ENCODE measurements around the gene PLPPR1. TPM values are rescaled to one million over a fixed set of nuclear protein-coding genes. Genes with fewer than 3 reads are reported as not detected.
A peak's percentile ranks its signal among the peaks of the same experiment; 100 is the strongest.
"Not testable (repeated sequence)": the region's sequence is repeated elsewhere in the genome, so short reads cannot be mapped to it uniquely, and the experiment has no call there.

PLPPR1 gene
- total and polyA plus RNA-seq, 7 experiments from 2014 or later, result not detected

DNA sequence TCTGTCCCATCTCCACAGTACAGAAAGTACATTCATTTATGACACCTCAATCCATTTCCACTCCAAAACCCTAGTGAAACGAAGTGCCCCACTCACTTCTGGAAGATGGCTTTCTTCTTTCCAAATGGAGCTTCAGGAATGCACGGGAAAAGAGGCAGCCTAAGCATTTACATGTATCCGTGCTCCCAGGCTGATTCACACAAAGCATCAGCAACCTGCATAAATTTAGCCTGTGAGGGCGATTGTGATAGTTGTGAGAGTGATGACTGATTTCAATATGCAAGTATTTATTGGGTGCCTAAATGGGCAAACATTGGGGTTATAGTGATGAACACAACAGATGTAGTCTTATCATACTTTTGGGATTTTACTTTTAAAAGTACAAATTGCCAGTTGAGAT is 86.6 kb downstream of the PLPPR1 start:
- Mint-ChIP-seq H3K27ac (no peak overlapping the region), H3K36me3 (peaks cover 0 to 4% (median 0%) of the 10 kb centered on the region in 5 donors), H3K4me3 (no peak overlapping the region), H3K4me1 (no peaks in the 10 kb centered on the region), H3K27me3 (peaks cover 0 to 23% (median 0%) of the 10 kb centered on the region in 5 donors), H3K9me3 (peaks cover 0 to 2% (median 0%) of the 10 kb centered on the region in 11 donors)
- Histone ChIP-seq H3K4me3 (ENCODE audit: low read length) (no peak overlapping the region), H3K36me3 (ENCODE audit: control insufficient read depth in 2 of 3, insufficient read depth in 3 of 3, low read length in 3 of 3) (no peaks in the 10 kb centered on the region), H3K27me3 (ENCODE audit: control insufficient read depth in 2 of 2, insufficient read depth in 2 of 2, low read length in 2 of 2) (no peaks in the 10 kb centered on the region), H3K27ac (ENCODE audit: low read depth, low read length) (no peak overlapping the region), H3K4me1 (ENCODE audit: control insufficient read depth in 2 of 2, insufficient read depth in 2 of 2, low read length in 2 of 2) (no peaks in the 10 kb centered on the region), H3K9me3 (ENCODE audit: control insufficient read depth in 2 of 3, low read length in 3 of 3) (no peaks in the 10 kb centered on the region)
- ChIA-PET CTCF (no interaction called here), POLR2A (no interaction called here)
- no peak for ATAC-seq
- DNase-seq, result no peak
- intact Hi-C loops (cut with micrococcal nuclease), result no loop called here

DNA sequence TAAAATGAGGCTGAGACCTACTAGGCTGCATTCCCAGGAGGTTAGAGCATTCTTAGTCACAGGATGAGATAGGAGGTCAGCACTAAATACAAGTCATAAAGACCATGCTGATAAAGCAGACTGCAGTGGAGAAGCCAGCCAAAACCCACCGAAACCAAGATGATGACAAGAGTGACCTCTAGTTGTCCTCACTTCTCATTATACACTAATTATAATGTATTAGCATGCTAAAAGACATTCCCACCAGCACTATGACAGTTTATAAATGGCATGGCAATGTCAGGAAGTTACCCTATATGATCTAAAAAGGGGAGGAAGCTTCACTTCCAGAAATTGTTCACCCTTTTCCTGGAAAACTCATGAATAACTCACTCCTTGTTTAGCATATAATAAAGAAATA is 88.6 kb downstream of the PLPPR1 start:
- POLR2A ChIA-PET, result no interaction called here
- Mint-ChIP-seq H3K4me1 (no peaks in the 10 kb centered on the region), H3K9me3 (peaks cover 0 to 2% (median 0%) of the 10 kb centered on the region in 11 donors), H3K27me3 (peaks cover 0 to 18% (median 0%) of the 10 kb centered on the region in 5 donors), H3K36me3 (peaks cover 0 to 4% (median 0%) of the 10 kb centered on the region in 5 donors), H3K27ac (no peak overlapping the region), H3K4me3 (no peak overlapping the region)
- no peaks in the 10 kb centered on the region for H3K9me3 ChIP-seq (ENCODE audit: control insufficient read depth in 2 of 3, low read length in 3 of 3)
- H3K36me3 ChIP-seq (ENCODE audit: control insufficient read depth in 2 of 3, insufficient read depth in 3 of 3, low read length in 3 of 3), result no peaks in the 10 kb centered on the region
- no peak overlapping the region for H3K4me3 ChIP-seq (ENCODE audit: low read length)
- no peaks in the 10 kb centered on the region for H3K27me3 ChIP-seq (ENCODE audit: control insufficient read depth in 2 of 2, insufficient read depth in 2 of 2, low read length in 2 of 2)
- H3K27ac ChIP-seq (ENCODE audit: low read depth, low read length), result no peak overlapping the region
- ATAC-seq (no peak), DNase-seq (no peak)
- CTCF ChIA-PET, result no interaction called here
- no peaks in the 10 kb centered on the region for H3K4me1 ChIP-seq (ENCODE audit: control insufficient read depth in 2 of 2, insufficient read depth in 2 of 2, low read length in 2 of 2)
- intact Hi-C loops (cut with micrococcal nuclease), result no loop called here

DNA sequence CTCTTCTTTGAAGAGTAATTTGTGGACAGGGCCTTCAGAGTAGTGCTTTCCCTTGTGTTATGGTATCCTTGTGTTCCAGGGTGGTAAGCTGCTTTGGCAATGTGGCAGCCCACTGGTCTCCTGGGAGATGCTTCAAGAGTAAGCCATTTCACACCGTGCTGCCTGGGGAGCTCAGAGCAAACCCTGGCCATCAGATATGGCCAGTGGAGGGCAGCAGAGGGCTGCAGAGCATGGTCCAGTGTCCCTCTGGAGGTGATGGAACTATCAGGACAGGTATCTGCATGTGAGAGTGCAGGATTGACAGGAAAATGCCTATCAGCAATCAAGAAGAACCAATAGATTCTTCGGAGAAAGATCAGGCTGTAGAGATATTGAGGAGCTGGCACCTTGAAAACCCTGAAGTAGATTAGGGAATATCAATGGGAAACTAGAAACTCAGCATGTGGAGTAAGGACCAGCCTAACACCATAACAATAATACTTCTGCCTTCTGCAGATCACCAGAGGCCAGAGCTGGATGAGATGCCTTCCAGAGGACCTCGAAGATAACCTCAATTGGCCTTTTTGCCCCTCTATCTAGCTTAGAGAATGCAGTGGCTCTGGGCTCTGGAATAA is 90.8 kb downstream of the PLPPR1 start:
- DNase-seq (peak in 1 of 9 donors; percentile 21), ATAC-seq (no peak)
- Mint-ChIP-seq H3K4me1 (no peaks in the 10 kb centered on the region), H3K36me3 (no peaks in the 10 kb centered on the region), H3K27me3 (peaks cover 0 to 10% (median 0%) of the 10 kb centered on the region in 5 donors), H3K4me3 (no peak overlapping the region), H3K9me3 (peaks cover 0 to 7% (median 4%) of the 10 kb centered on the region in 11 donors), H3K27ac (no peak overlapping the region)
- Histone ChIP-seq H3K4me1 (ENCODE audit: control insufficient read depth in 2 of 2, insufficient read depth in 2 of 2, low read length in 2 of 2) (no peaks in the 10 kb centered on the region), H3K27ac (ENCODE audit: low read depth, low read length) (no peak overlapping the region), H3K36me3 (ENCODE audit: control insufficient read depth in 2 of 3, insufficient read depth in 3 of 3, low read length in 3 of 3) (no peaks in the 10 kb centered on the region), H3K4me3 (ENCODE audit: low read length) (no peak overlapping the region), H3K27me3 (ENCODE audit: control insufficient read depth in 2 of 2, insufficient read depth in 2 of 2, low read length in 2 of 2) (no peaks in the 10 kb centered on the region), H3K9me3 (ENCODE audit: control insufficient read depth in 2 of 3, low read length in 3 of 3) (no peaks in the 10 kb centered on the region)
- CTCF ChIA-PET, result no interaction called here
- intact Hi-C loops (cut with micrococcal nuclease), result loop anchor here in 1 of 2 donors (1.0 to 2.0 kb wide), 2 partner anchors 192 to 411 kb away; no protein-coding TSS in a partner anchor
- POLR2A ChIA-PET, result no interaction called here

DNA sequence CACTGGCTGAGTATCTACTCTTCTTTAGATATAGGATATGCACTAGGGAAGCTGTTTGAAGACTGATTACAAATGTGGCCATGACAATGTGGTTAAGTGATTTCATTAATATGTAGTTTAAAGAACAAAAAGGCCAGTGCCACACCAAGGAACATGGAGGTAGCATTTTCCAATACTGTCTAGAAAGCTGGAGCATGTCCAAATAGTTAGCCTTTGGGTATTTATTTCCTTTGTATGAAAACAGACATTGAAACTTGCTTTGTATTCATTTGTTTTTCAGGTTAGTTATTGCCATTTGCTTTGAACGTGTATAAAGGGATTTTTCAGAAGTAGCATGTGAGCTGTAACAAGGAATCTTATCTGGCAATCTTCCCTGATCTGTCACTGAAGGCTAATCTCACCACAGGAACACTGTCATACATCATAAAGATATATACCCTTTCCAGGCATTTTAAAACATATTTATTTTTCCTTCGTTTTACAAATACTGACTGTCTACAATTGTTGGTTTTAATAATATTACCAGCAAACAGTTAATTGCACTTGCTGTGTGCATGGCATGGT is 93.4 kb downstream of the PLPPR1 start:
- DNase-seq (no peak), ATAC-seq (no peak)
- H3K4me1 Mint-ChIP-seq, result no peaks in the 10 kb centered on the region
- peaks cover 0 to 7% (median 0%) of the 10 kb centered on the region in 5 donors for H3K27me3 Mint-ChIP-seq
- no peaks in the 10 kb centered on the region for H3K36me3 Mint-ChIP-seq
- no peak overlapping the region for H3K4me3 ChIP-seq (ENCODE audit: low read length)
- no peaks in the 10 kb centered on the region for H3K36me3 ChIP-seq (ENCODE audit: control insufficient read depth in 2 of 3, insufficient read depth in 3 of 3, low read length in 3 of 3)
- H3K4me3 Mint-ChIP-seq, result no peak overlapping the region
- H3K9me3 ChIP-seq (ENCODE audit: control insufficient read depth in 2 of 3, low read length in 3 of 3), result no peaks in the 10 kb centered on the region
- H3K9me3 Mint-ChIP-seq, result peaks cover 0 to 12% (median 5%) of the 10 kb centered on the region in 11 donors
- H3K27ac Mint-ChIP-seq, result no peak overlapping the region
- ChIA-PET POLR2A (interaction anchor here (0.7 kb wide), 1 partner anchor 420 kb away, joined by 3 read pairs; no protein-coding TSS in a partner anchor), CTCF (no interaction called here)
- no peaks in the 10 kb centered on the region for H3K4me1 ChIP-seq (ENCODE audit: control insufficient read depth in 2 of 2, insufficient read depth in 2 of 2, low read length in 2 of 2)
- intact Hi-C loops (cut with micrococcal nuclease), result no loop called here
- no peaks in the 10 kb centered on the region for H3K27me3 ChIP-seq (ENCODE audit: control insufficient read depth in 2 of 2, insufficient read depth in 2 of 2, low read length in 2 of 2)
- no peak overlapping the region for H3K27ac ChIP-seq (ENCODE audit: low read depth, low read length)

DNA sequence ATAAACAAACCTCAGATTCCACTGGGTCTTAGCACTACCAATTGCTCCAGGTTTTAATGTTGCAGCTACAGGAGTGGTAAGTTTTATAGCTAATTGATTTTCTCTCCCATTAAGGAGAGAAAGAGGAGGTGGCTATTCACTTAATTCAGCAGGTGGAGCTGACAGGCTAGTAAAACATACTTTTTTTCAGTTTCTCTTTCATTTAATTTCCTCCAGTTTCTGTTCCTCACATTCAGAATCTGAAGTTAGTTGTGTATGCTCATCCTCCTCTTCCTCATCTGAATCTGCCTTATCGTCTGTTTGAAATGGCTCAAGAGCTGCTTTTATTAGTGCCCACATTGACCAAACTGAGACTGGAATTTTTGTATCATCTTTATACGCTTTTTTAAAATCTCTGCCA is 98.0 kb downstream of the PLPPR1 start:
- no peak overlapping the region for H3K27ac ChIP-seq (ENCODE audit: low read depth, low read length)
- DNase-seq, result no peak
- Mint-ChIP-seq H3K27me3 (peaks cover 0 to 6% (median 0%) of the 10 kb centered on the region in 5 donors), H3K27ac (no peak overlapping the region), H3K36me3 (no peaks in the 10 kb centered on the region), H3K4me3 (no peak overlapping the region), H3K9me3 (peaks cover 0 to 15% (median 5%) of the 10 kb centered on the region in 11 donors), H3K4me1 (no peaks in the 10 kb centered on the region)
- H3K36me3 ChIP-seq (ENCODE audit: control insufficient read depth in 2 of 3, insufficient read depth in 3 of 3, low read length in 3 of 3), result no peaks in the 10 kb centered on the region
- no peaks in the 10 kb centered on the region for H3K27me3 ChIP-seq (ENCODE audit: control insufficient read depth in 2 of 2, insufficient read depth in 2 of 2, low read length in 2 of 2)
- ATAC-seq, result no peak
- intact Hi-C loops (cut with micrococcal nuclease), result no loop called here
- ChIA-PET CTCF (no interaction called here), POLR2A (no interaction called here)
- H3K4me1 ChIP-seq (ENCODE audit: control insufficient read depth in 2 of 2, insufficient read depth in 2 of 2, low read length in 2 of 2), result no peaks in the 10 kb centered on the region
- no peak overlapping the region for H3K4me3 ChIP-seq (ENCODE audit: low read length)
- H3K9me3 ChIP-seq (ENCODE audit: control insufficient read depth in 2 of 3, low read length in 3 of 3), result no peaks in the 10 kb centered on the region

DNA sequence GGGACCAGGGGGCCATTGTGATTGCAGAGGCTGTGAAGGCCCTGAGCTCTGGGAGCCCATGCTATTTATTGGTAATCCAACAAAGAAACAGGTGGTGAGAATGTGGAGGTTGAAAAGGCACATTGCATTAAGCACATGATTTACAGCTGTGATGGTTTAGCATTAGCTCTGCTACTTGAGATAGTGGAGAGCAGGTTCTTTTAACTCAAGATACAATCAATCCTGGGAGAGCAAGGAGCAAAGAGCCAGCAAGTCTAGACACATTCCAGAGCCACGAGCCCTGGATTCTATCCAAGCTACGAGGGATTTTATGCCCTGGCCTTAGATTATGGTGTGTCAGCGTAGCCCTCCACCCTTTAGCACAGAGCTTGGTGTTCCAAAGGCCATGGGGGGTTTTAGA is 98.8 kb downstream of the PLPPR1 start:
- H3K27ac Mint-ChIP-seq; H3K36me3 ChIP-seq (ENCODE audit: control insufficient read depth in 2 of 3, insufficient read depth in 3 of 3, low read length in 3 of 3); H3K27me3 Mint-ChIP-seq; CTCF ChIA-PET; H3K4me1 ChIP-seq (ENCODE audit: control insufficient read depth in 2 of 2, insufficient read depth in 2 of 2, low read length in 2 of 2); intact Hi-C loops (cut with micrococcal nuclease); H3K4me3 ChIP-seq (ENCODE audit: low read length); DNase-seq; POLR2A ChIA-PET; H3K27me3 ChIP-seq (ENCODE audit: control insufficient read depth in 2 of 2, insufficient read depth in 2 of 2, low read length in 2 of 2); H3K36me3 Mint-ChIP-seq; H3K4me1 Mint-ChIP-seq; ATAC-seq; H3K9me3 ChIP-seq (ENCODE audit: control insufficient read depth in 2 of 3, low read length in 3 of 3); H3K27ac ChIP-seq (ENCODE audit: low read depth, low read length); H3K4me3 Mint-ChIP-seq: not testable (repeated sequence)
- peaks cover 0 to 15% (median 5%) of the 10 kb centered on the region in 11 donors for H3K9me3 Mint-ChIP-seq

DNA sequence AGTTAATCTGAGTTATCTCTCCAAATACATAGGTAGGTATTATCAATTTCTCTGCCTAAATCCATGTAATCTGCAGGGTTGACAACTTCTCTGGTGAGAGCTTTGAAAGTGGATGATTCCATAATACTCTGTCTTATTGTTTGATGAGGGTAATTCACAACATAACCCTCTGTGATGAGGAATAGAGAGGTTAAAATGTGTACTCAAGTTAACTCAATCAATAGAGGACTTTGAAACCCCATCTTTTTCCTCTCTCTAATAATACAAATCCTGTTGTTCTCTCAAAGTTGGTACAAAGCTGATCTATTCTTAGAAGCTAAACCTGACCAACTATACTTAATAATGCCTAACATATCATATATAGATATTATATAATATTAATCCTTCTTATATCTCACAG is 100.1 kb downstream of the PLPPR1 start:
- Mint-ChIP-seq H3K9me3 (peaks cover 0 to 9% (median 2%) of the 10 kb centered on the region in 11 donors), H3K4me1 (no peaks in the 10 kb centered on the region), H3K27me3 (peaks cover 0 to 6% (median 0%) of the 10 kb centered on the region in 5 donors), H3K4me3 (no peak overlapping the region), H3K36me3 (no peaks in the 10 kb centered on the region), H3K27ac (no peak overlapping the region)
- ChIA-PET CTCF (no interaction called here), POLR2A (no interaction called here)
- Histone ChIP-seq H3K27me3 (ENCODE audit: control insufficient read depth in 2 of 2, insufficient read depth in 2 of 2, low read length in 2 of 2) (no peaks in the 10 kb centered on the region), H3K4me3 (ENCODE audit: low read length) (no peak overlapping the region), H3K4me1 (ENCODE audit: control insufficient read depth in 2 of 2, insufficient read depth in 2 of 2, low read length in 2 of 2) (no peaks in the 10 kb centered on the region), H3K9me3 (ENCODE audit: control insufficient read depth in 2 of 3, low read length in 3 of 3) (no peaks in the 10 kb centered on the region), H3K36me3 (ENCODE audit: control insufficient read depth in 2 of 3, insufficient read depth in 3 of 3, low read length in 3 of 3) (no peaks in the 10 kb centered on the region), H3K27ac (ENCODE audit: low read depth, low read length) (no peak overlapping the region)
- DNase-seq (no peak), ATAC-seq (no peak)
- intact Hi-C loops (cut with micrococcal nuclease), result no loop called here

All from naive thymus-derived CD4-positive, alpha-beta T cell (primary cell).